Right atrium auricular region (tissue), 2 donors: Measurements from ENCODE around the gene DDI1. TPM values are rescaled to one million over a fixed set of nuclear protein-coding genes. Genes with fewer than 3 reads are reported as not detected.

ENCODE experiments used
- DNase-seq: peaks from one replicate; pipeline ENCODE4 v3.0.0-alpha.2; 2019; ENCODE audit warnings: low spot score
- H3K27ac ChIP-seq, 2 donors: fragments of 200-600 bp; sonication (generic); 1 replicate in 1 of 2; 2 replicates in 1 of 2; pipeline ENCODE4 v1.5.1; 2016 to 2019
- H3K27me3 ChIP-seq, 2 donors: fragments of 200-600 bp; sonication (generic); one replicate each; pipeline versions ENCODE4 v1.5.1 to v1.6.0; 2017 to 2019
- H3K36me3 ChIP-seq: fragments of 200-600 bp; sonication (generic); one replicate; pipeline ENCODE4 v1.5.1; 2016
- H3K4me1 ChIP-seq, 2 donors: fragments of 200-600 bp; sonication (generic); one replicate each; pipeline versions ENCODE4 v1.5.1 to v1.6.0; 2017 to 2019
- H3K4me3 ChIP-seq, 2 donors: fragments of 200-600 bp; sonication (generic); 1 replicate in 1 of 2; 2 replicates in 1 of 2; pipeline ENCODE4 v1.5.1; 2017 to 2019; ENCODE audit warnings: mild to moderate bottlenecking in 1 of 2, moderate library complexity in 1 of 2
- H3K9me3 ChIP-seq, 2 donors: fragments of 200-600 bp; sonication (generic); one replicate each; pipeline ENCODE4 v1.5.1; 2019
- CTCF ChIP-seq, 2 donors: fragments of 200-600 bp; sonication (generic); IDR thresholded peaks; one replicate each; pipeline ENCODE4 v1.5.1; 2019; ENCODE audit warnings: antibody characterized with exemption in 2 of 2
- total RNA-seq, 2 donors: library from RNA; depleted of rRNA; stranded (reverse); fragments of >200 nt; gene quantifications; one replicate each; pipeline ENCODE4 v1.1.0, GENCODE V29; 2016

DDI1 gene
- total RNA-seq, 2 donors from 2014 or later, result not detected

GRCh38 chr11:103994518-103994917, 41.9 kb upstream of the DDI1 start:
- no peaks in the 10 kb centered on the region for H3K9me3 ChIP-seq
- DNase-seq, result no peak
- no peak overlapping the region for H3K27ac ChIP-seq
- no peak for TF ChIP-seq CTCF (IDR thresholded peaks at IDR 0.05)
- H3K36me3 ChIP-seq, result no peaks in the 10 kb centered on the region
- no peaks in the 10 kb centered on the region for H3K4me1 ChIP-seq
- H3K27me3 ChIP-seq, result no peaks in the 10 kb centered on the region
- no peak overlapping the region for H3K4me3 ChIP-seq

DNA sequence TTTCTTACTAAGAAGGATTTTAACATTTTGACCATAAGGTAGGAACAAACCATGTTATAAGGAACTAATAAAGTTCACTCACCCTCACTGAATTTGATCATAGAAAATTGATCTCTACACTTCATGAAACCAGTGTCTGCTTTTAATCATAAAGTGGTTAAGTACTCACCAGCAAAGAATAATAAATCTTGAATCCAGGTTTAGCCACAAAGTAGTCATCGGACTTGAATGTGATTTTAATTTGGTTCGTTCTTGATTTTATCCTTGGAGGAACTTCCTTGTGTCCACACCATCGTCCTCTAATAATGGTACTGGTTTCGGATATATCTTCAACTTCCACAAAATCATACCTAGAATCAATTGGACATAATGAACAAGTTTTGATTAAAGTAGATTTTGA, 40.5 kb upstream of the DDI1 start:
- Histone ChIP-seq H3K4me3 (no peak overlapping the region), H3K9me3 (no peaks in the 10 kb centered on the region), H3K27ac (no peak overlapping the region), H3K27me3 (no peaks in the 10 kb centered on the region), H3K36me3 (no peaks in the 10 kb centered on the region), H3K4me1 (no peaks in the 10 kb centered on the region)
- no peak for TF ChIP-seq CTCF (IDR thresholded peaks at IDR 0.05)
- DNase-seq, result no peak

DNA sequence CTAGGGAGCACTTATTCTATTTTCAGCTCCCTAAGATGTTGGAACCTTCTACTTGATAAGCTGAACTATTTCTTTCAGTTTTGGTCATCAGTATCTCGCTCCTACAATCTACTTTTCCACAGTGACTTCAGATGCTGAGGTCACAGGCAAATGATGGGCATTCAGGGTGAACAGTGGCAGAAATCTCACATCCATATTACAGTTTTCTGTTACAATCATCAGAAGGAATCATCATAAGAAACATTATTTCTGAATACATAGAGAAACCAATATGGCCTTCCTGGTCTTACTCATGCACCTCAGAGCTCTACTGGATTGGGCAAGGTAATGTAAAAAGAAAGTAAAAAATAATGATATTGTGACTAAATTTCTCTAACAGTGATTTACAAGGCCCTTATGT, 39.4 kb upstream of the DDI1 start:
- no peak for TF ChIP-seq CTCF (IDR thresholded peaks at IDR 0.05)

DNA sequence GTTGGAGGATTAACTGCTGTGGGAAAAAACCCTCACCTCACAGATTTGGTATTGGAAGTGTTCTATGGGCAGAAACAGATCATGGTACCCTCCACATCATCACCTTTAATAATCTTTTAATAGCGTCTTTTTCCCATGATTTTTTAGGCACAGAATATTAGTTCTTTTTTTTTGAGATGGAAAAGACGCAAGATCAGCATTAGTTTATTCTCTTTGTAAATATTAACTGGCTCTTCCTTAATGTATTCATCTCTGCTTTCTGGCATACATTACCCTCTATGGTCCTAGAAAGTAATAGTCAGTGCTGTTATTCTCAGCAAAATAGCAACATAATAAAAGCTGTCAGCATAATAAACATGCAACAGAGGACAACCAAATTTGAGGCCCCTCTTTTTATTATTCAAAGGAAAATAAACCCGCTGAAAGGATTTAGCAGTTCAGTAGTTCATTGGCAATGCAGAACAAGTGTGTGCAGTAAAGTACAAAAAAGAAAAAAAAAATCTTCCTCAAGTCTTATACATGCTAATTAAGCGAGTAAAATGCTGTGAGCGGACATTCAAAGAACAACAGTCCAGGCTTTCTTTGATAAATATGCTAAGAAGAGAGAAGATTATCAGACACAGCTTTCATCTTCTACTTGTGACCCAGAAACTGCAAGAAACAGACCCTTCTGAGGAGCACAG, 37.5 kb upstream of the DDI1 start:
- no peak overlapping the region for H3K4me3 ChIP-seq
- no peaks in the 10 kb centered on the region for H3K36me3 ChIP-seq
- no peak for TF ChIP-seq CTCF (IDR thresholded peaks at IDR 0.05)
- no peaks in the 10 kb centered on the region for H3K27me3 ChIP-seq
- no peaks in the 10 kb centered on the region for H3K4me1 ChIP-seq
- H3K9me3 ChIP-seq, result no peaks in the 10 kb centered on the region
- H3K27ac ChIP-seq, result no peak overlapping the region
- DNase-seq, result no peak

More for the DNA sequence above, 39.4 kb upstream of the DDI1 start:
- H3K4me1 ChIP-seq, result no peaks in the 10 kb centered on the region
- H3K27ac ChIP-seq, result no peak overlapping the region
- DNase-seq, result no peak
- no peaks in the 10 kb centered on the region for H3K36me3 ChIP-seq
- no peaks in the 10 kb centered on the region for H3K9me3 ChIP-seq
- H3K27me3 ChIP-seq, result no peaks in the 10 kb centered on the region
- H3K4me3 ChIP-seq, result no peak overlapping the region

- H3K4me3 ChIP-seq, result no peak overlapping the region
- no peaks in the 10 kb centered on the region for H3K36me3 ChIP-seq
- H3K27ac ChIP-seq, result no peak overlapping the region
- no peak for TF ChIP-seq CTCF (IDR thresholded peaks at IDR 0.05)
- no peaks in the 10 kb centered on the region for H3K4me1 ChIP-seq
- H3K27me3 ChIP-seq, result no peaks in the 10 kb centered on the region
- no peak for DNase-seq
- H3K9me3 ChIP-seq, result no peaks in the 10 kb centered on the region
These were observed 35.6 kb upstream of the DDI1 start for GRCh38 chr11:104000798-104001197.

GRCh38 chr11:104001561-104002056, 34.8 kb upstream of the DDI1 start:
- H3K36me3 ChIP-seq, result no peaks in the 10 kb centered on the region
- H3K9me3 ChIP-seq, result no peaks in the 10 kb centered on the region
- TF ChIP-seq CTCF (IDR thresholded peaks at IDR 0.05), result no peak
- no peaks in the 10 kb centered on the region for H3K27me3 ChIP-seq
- no peak overlapping the region for H3K4me3 ChIP-seq
- H3K27ac ChIP-seq, result no peak overlapping the region
- no peaks in the 10 kb centered on the region for H3K4me1 ChIP-seq
- DNase-seq, result no peak
